Panc1 (cell line): ENCODE measurements around the gene ATRN.

Experiments
- CTCF ChIP-seq: fragments of 450-650 bp; IDR thresholded peaks from 2 replicates; pipeline ENCODE4 v1.5.1; 2017; ENCODE audit warnings: mild to moderate bottlenecking
- POLR2AphosphoS5 ChIP-seq: IDR thresholded peaks from 2 replicates; pipeline ENCODE4 v1.6.1; 2012; ENCODE audit warnings: mild to moderate bottlenecking, low read depth, low read length, moderate library complexity
- REST ChIP-seq, 2 experiments: IDR thresholded peaks; 2 replicates each; pipeline ENCODE4 v1.6.1; 2011 to 2012; ENCODE audit warnings: low read depth in 2 of 2, control low read depth in 1 of 2, low read length in 1 of 2, mild to moderate bottlenecking in 1 of 2, moderate library complexity in 1 of 2; ENCODE audit not compliant: insufficient read depth in 1 of 2
- SIN3A ChIP-seq: IDR thresholded peaks from 2 replicates; pipeline ENCODE4 v1.6.1; 2012; ENCODE audit warnings: low read depth, mild to moderate bottlenecking, low read length, moderate library complexity, borderline replicate concordance; ENCODE audit not compliant: insufficient read depth

DNA sequence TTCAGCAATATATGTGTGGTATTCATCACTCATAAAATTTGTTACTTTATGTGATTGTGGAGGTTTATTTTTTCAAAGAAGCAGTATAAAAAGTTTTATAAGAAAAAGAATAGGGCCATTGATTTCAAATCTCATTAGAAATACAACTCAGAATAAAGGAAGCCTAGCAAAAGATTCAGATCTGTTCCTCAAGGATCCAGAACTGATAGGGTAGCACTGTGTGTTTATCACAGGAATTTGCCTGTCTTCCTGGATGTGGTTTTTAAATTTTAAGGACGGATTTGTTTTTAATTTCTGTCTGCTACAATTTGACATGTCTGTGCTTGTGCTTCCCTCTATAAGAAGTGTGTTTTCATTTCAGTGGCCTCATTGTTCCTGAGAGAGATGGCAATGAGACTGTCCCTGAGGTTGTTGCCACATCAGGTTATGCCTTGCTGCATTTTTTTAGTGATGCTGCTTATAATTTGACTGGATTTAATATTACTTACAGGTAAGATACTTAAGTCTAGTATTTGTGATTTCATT is 74.6 kb downstream of the ATRN start:
- no peak for TF ChIP-seq REST (IDR thresholded peaks at IDR 0.05; ENCODE audit: insufficient read depth in 1 of 2, low read depth in 2 of 2, low read length in 1 of 2)
- no peak for TF ChIP-seq CTCF
- no peak for TF ChIP-seq POLR2AphosphoS5
- no peak for TF ChIP-seq SIN3A
